Amniotic stem cell (primary cell): ENCODE data around the gene SLBP.

Source experiments
- DNase-seq: peaks from one replicate; lab custom pipeline; 2025; lab: John Stamatoyannopoulos, UW

The SLBP gene

DNA sequence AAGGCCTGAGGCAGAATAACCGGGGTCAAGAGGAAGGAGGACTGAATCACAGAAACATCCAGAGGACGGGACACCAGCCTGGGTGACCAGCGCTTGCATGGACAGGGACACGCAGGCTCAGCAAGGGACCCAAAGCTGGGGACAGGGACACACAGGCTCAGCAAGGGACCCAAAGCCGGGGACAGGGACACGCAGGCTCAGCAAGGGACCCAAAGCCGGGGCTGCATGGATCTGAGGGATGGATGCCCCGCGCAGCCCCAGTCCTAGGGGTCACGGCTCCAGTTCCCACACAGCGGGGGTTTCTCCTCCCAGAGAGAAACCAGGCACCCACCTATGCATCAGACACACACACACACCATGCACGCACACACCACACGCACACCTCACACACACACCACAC, 60.5 kb downstream of the SLBP start:
- DNase-seq, result no peak

DNA sequence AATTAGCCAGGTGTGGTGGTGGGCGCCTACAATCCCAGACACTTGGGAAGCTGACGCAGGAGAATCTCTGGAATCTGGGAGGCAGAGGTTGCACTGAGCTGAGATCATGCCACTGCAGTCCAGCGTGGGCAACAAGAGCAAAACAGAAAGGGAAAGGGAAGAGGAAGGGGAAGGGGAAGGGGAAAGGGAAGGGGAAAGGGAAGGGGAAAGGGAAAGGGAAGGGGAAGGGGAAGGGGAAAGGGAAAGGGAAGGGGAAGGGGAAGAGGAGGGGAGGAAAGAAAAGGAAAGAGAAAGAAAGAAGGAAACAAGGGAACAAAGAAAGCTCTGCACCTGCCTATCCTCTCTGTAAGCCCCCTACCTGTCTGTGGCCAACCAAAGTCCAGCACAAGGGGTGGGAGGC, 63.2 kb downstream of the SLBP start:
- DNase-seq, result no peak

DNA sequence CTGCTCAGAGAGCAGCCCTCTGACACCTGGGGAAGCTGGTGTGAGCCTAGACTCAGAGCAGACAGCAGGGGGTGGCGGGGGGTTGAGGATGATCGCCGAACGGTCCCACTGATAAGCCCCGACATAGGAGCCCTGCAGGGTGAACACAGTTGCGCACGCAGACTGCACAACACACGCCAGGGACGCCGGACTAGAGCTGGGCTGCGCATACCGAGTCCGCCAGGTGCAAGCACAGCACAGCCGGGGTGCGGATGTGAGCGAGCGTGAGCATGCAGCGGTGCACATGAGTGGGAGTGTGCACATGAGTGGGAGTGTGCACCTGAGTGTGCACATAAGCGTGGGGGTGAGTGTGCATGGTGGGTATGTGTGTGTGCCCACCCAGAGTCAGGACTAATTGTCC, 64.7 kb downstream of the SLBP start:
- no peak for DNase-seq

DNA sequence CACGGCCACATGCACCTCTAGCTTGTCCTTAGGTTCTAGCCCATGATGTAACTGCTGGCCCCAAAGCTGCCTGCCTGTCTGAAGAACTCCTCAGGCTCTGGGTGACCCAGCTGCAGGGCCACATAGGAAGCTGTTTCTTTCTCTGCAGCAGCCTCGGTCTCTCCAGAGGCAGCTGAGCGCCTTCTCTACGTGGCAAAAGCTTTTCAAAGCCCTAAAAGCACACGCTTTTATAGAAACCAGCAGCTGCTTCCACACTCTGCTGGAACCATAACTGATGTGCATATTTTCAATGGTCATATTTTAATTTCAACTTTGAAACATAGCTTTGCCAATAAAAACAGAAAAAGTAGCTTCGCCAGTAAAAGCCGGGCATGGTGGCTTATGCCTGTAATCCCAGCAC, 65.4 kb downstream of the SLBP start:
- DNase-seq, result no peak

DNA sequence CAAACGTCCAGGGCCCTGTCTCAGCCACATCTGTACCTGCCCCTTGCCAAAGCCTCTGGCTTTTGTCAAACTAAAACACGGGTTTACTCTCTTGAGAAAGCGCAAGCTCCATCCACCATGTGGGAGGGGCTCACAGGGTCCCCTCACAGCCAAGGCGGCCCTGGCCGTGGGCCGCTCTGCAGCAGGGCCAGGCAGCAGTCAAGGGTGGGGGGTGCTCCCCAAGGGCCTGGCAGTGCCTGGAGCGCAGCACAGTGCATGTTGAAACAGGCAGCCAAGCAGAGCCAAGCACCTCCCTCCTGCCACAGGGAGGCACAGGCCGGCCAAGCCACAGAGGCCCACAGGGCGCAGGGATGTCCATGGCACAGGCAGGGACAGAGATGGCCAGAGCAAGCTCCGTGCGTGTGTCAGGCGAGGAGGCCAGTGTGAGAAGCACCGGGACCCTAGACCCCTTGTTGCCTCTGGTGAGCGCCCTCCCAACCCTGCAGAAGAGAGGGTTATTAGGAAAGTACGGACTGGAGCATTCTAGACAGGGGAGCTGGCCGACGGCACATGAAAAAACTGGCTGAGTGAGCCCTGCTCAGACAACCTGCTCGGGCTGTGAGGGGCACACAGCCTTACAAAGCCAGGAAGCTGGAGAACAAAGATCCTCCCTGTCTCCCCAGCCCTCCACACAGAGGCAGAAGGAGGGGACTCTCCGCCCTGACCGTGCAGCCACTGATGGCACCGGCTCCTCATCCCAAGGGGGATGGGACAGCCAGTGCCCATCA, 67.0 kb downstream of the SLBP start:
- DNase-seq, result no peak

DNA sequence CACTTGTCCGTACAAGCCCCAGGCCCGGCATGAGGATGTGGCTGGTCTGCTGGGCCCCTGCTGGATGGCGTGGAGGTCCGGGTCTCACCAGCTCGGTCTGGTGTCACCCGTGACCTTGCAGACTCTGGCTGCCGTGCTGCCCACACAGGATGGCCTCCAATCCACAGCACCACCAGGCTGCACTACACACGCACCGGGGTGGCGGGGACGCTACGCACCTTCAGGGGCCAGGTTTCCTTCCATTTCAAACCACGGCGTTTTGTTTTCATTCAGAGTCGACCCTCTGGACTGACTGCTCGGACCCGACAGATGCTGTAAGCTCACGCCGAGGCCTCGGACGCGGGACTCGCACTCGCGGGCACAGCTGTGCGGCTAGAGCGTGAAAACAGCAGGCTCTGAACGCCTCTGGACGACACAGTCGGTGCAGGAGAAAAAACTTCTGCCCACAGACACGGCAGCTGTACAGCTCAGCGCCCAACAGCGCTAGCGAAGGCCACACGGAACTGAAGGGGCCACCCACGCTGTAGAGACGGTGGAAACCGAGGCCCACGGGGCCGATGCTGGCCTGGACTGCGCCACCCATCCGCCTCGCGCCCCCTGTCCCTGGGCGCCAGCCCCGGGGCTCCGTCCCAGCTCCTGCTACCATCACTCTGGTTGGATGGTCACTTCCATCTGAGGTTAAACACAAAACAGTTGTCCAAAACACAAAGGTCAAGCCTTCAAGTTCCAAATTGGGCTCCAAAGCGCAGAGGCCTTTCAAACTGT, 68.0 kb downstream of the SLBP start:
- DNase-seq, result no peak
